ENCODE data around the gene CHAD.
"Not testable (repeated sequence)": the region's sequence is repeated elsewhere in the genome, so short reads cannot be mapped to it uniquely, and the experiment has no call there.

Gene CHAD

GRCh38 chr17:50474523-50474922, 5.8 kb upstream of the CHAD start (continued):
- TF ChIP-seq ZSCAN4 (tag by site-specific recombination; IDR thresholded peaks at IDR 0.05) (no peak), ZNF184 (tag by site-specific recombination; IDR thresholded peaks at IDR 0.05) (no peak), ZNF311 (tag by site-specific recombination; IDR thresholded peaks at IDR 0.05; ENCODE audit: borderline replicate concordance) (no peak), ZBTB21 (tag by site-specific recombination; IDR thresholded peaks at IDR 0.05) (no peak)

- Histone ChIP-seq H3K27ac (ENCODE audit: extremely low read depth, low read depth, low read length) (no peak overlapping the region), H3K4me3 (ENCODE audit: low read depth, low read length) (no peak overlapping the region), H3K36me3 (ENCODE audit: control insufficient read depth in 2 of 2, insufficient read depth in 1 of 2, low read length in 2 of 2) (peaks cover 0 to 29% of the 10 kb centered on the region in 2 experiments; a peak in 2 of 3 replicates), H3K4me1 (ENCODE audit: control insufficient read depth, insufficient read depth, low read length) (0 out of 2 replicates have a peak, but pooled peaks cover 2% of the 10 kb centered on the region), H3K9me3 (ENCODE audit: control insufficient read depth, insufficient read depth, low read depth, low read length) (no peaks in the 10 kb centered on the region)
- ChIA-PET POLR2A (no interaction called here), CTCF (interaction anchor here (1.2 to 2.0 kb wide), 4 partner anchors 9 to 380 kb away, joined by 3 to 8 read pairs (median 5); no protein-coding TSS in a partner anchor)
- TF ChIP-seq HIC1 (tag by site-specific recombination; IDR thresholded peaks at IDR 0.05) (no peak), ZNF391 (tag by site-specific recombination; IDR thresholded peaks at IDR 0.05; ENCODE audit: borderline replicate concordance, low read depth) (no peak), KLF8 (tag by site-specific recombination; IDR thresholded peaks at IDR 0.05) (no peak), ZNF629 (tag by site-specific recombination; IDR thresholded peaks at IDR 0.05) (no peak), ZNF571 (tag by site-specific recombination; IDR thresholded peaks at IDR 0.05) (no peak), PBX3 (CRISPR knock-in tag; IDR thresholded peaks at IDR 0.05) (no peak), ZNF202 (tag by site-specific recombination; IDR thresholded peaks at IDR 0.05; ENCODE audit: borderline replicate concordance) (no peak), YY1 (tag by site-specific recombination; IDR thresholded peaks at IDR 0.05) (no peak), ZNF26 (tag by site-specific recombination; IDR thresholded peaks at IDR 0.05) (no peak), ZNF549 (tag by site-specific recombination; IDR thresholded peaks at IDR 0.05) (no peak), ZXDB (tag by site-specific recombination; IDR thresholded peaks at IDR 0.05) (no peak), ZNF747 (tag by site-specific recombination; IDR thresholded peaks at IDR 0.05) (no peak), ZNF560 (tag by site-specific recombination; IDR thresholded peaks at IDR 0.05; ENCODE audit: borderline replicate concordance) (no peak), TRIM28 (IDR thresholded peaks at IDR 0.05; ENCODE audit: borderline replicate concordance, low read length) (no peak), SP3 (tag by site-specific recombination; IDR thresholded peaks at IDR 0.05) (no peak), ZNF140 (tag by site-specific recombination; IDR thresholded peaks at IDR 0.05) (no peak)
These were observed 5.2 kb upstream of the CHAD start for GRCh38 chr17:50473901-50474300.

- peaks cover 0 to 29% of the 10 kb centered on the region in 2 experiments; a peak in 2 of 3 replicates for H3K36me3 ChIP-seq (ENCODE audit: control insufficient read depth in 2 of 2, insufficient read depth in 1 of 2, low read length in 2 of 2)
- POLR2A ChIA-PET, result interaction anchor here (0.9 to 1.3 kb wide), 2 partner anchors 46 to 98 kb away, joined by 3 read pairs; partner anchors contain the start of gene ACSF2
- not testable (repeated sequence) for H3K27ac ChIP-seq (ENCODE audit: extremely low read depth, low read depth, low read length); H3K4me1 ChIP-seq (ENCODE audit: control insufficient read depth, insufficient read depth, low read length); H3K9me3 ChIP-seq (ENCODE audit: control insufficient read depth, insufficient read depth, low read depth, low read length); H3K4me3 ChIP-seq (ENCODE audit: low read depth, low read length)
- CTCF ChIA-PET, result interaction anchor here (0.5 to 2.0 kb wide), 6 partner anchors 10 to 320 kb away, joined by 3 to 8 read pairs (median 6); partner anchors contain the start of gene LRRC59
These were observed 4.1 kb upstream of the CHAD start for GRCh38 chr17:50472761-50473161.
